GM18508 (cell line): ENCODE results near the gene CITED4.

Experiments
- ATAC-seq: cut with Tn5 transposase; IDR thresholded peaks from one replicate; pipeline ENCODE4 v1.9.1; 2021; ENCODE audit warnings: moderate number of reproducible peaks; ENCODE audit not compliant: insufficient read depth, unreplicated experiment

The CITED4 gene

DNA sequence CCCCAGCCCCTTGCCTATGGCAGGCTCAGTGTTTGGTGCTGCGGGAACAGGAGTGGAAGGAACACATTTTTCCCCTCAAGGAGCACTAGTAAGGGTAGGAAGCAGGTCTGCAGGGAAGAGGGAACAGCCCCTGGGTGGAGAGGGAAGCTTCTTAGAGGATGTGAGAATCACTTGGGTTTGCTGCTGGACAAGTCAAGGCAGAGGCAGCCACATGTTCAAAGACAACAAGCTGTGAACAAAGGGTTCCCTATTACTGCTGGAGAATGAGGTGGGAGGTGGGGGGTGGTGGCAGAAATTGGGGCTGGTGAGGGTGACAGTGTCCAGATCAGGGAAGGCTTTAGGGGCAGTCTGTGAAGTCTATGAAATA, 24.8 kb upstream of the CITED4 start:
- no peak for ATAC-seq

GRCh38 chr1:40886318-40887011, 24.3 kb upstream of the CITED4 start:
- ATAC-seq, result no peak

DNA sequence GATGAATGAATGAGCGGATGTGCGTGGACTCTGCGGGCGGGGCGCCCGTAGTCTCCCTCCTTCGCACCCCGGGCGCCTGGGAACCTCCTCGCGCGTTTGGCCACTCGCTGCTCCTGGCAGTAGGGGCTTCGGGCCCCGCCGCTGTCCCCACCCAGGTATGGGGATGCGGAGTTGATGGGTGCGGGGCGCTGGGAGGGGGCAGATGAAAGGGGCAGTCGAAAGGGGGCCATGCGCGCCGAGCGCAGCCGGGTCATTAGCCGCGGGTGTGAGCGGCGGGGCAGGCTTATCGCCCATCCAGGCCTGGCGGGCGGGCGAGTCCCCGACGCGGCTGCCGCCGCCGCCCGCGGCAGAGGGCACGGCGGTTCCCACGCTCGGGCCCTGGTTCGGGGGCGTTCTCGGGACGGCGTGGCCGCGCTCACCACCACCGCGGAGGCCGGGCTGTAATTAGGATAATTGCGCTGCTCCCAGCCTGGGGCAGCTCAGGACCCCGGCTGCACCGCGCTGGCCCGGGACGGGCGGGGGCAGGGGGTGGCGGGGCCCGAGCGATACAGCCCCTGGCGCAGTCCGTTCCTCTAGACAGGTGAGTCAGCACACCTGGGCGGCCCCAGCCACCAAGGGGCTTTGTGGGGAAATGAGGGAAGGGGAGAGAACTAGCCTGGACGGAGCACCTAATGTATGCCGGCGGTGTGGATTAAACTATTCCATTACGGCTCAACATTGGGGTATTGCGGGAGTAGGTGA, 22.1 kb upstream of the CITED4 start:
- ATAC-seq, result no peak

DNA sequence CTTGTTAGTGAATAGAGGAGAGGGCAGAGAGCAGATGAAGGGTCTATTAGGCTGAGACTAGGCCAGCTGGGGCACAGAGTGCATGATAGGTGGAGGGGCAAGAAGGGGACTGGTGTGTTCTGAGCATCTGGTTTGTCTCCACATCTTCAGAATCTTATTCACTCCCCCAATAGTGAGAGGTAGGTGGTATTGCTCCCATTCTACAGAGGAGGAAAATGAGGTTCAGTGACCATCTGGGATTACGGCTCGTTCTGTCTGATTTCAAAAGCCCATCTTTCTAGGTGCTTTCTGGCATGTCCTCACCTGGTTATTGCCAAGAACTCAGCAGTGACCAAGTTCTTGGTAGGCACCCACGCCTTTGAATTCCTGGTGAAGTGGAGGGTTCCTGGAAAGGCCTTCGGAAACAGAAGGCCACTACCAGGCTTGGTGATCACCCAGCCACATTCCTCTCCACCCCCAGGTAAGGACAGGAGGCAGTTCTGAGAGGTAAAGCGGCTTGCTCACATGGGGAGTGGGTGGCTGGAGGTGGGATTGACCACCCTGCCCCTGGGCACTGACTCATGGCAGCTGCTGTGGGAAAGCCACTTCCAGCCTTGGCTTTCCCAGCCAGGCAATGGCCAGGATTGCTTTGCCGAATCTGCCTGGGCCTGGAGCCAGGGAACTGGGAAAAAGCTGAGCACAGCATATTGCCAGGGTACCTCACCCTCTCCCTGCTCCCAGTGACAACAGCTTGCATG, 18.8 kb upstream of the CITED4 start:
- no peak for ATAC-seq

- no peak for ATAC-seq
Measured at GRCh38 chr1:40879482-40880175, 17.5 kb upstream of the CITED4 start.

DNA sequence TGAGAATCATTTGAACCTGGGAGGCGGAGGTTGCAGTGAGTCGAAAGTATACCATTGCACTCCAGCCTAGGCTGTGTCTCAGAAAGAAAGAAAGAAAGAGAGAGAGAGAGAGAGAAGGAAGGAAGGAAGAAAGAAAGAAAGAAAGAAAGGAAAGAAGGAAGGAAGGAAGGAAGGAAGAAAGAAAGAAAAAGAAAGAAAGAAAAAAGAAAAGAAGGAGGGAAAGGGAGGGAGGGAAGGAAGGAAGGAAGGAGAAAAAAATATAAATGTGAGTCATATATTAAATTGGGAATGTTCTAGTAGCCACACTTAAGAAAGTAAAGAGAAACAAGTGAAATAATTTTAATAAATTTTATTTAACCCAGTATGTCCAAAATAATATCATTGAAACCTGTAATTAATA, 16.7 kb upstream of the CITED4 start:
- ATAC-seq, result no peak

- ATAC-seq, result no peak
Measured at GRCh38 chr1:40877698-40878097, 15.5 kb upstream of the CITED4 start.

- no peak for ATAC-seq
Measured at GRCh38 chr1:40876891-40877290, 14.7 kb upstream of the CITED4 start.

DNA sequence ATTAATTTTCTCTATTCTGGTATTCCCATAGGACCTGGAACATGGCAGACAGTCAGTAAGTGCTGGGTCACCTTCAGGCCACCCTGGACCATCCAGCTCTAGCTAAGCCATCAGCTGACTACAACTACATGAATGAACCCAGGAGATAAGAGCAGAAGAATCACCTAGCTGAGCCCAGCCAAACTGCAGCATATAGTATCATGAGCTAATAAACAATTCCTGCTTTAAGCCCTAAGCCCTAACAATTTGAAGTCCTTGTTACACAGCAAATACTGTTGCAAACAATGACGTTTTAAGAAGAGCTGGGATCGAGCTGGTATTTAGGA, 14.2 kb upstream of the CITED4 start:
- no peak for ATAC-seq

GRCh38 chr1:40873863-40874472, 11.8 kb upstream of the CITED4 start:
- ATAC-seq, result no peak

- ATAC-seq, result no peak
Measured at GRCh38 chr1:40872276-40872675, 10.1 kb upstream of the CITED4 start.

GRCh38 chr1:40870135-40870728, 8.1 kb upstream of the CITED4 start:
- ATAC-seq, result no peak

GRCh38 chr1:40868051-40868723, 6.0 kb upstream of the CITED4 start:
- no peak for ATAC-seq

- no peak for ATAC-seq
Measured at GRCh38 chr1:40861224-40862003, 749 bp downstream of the CITED4 start.

GRCh38 chr1:40860706-40861223, 1.4 kb downstream of the CITED4 start:
- ATAC-seq, result no peak

DNA sequence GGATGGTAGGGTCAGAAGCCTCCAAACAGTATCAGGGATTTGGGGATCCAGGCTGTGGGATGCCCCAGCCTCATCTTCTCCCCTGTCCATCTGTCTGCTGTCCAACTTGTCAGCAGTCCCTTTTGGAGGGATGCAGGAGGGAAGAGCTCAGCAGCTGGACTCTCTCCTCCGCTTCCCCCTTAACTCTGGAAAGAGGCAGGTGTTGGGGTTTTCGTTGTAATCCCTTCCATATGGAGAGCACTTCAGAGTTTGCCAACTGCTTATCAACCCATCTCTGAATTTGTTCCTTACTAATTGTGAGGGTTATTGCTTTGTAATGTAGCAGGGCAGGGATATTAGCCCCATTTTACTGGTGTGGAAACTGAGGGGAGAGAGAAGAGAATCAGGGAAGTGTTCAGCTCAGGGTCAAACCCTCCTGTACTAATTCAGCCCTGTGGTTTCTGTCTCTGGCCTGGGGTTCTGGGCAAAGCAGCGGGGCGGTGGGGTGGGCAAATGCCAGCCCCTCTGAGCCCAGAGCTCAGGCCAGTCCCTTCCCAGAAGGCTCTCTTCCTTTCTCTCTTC, 3.2 kb downstream of the CITED4 start:
- no peak for ATAC-seq

GRCh38 chr1:40857737-40858136, 4.4 kb downstream of the CITED4 start:
- no peak for ATAC-seq

DNA sequence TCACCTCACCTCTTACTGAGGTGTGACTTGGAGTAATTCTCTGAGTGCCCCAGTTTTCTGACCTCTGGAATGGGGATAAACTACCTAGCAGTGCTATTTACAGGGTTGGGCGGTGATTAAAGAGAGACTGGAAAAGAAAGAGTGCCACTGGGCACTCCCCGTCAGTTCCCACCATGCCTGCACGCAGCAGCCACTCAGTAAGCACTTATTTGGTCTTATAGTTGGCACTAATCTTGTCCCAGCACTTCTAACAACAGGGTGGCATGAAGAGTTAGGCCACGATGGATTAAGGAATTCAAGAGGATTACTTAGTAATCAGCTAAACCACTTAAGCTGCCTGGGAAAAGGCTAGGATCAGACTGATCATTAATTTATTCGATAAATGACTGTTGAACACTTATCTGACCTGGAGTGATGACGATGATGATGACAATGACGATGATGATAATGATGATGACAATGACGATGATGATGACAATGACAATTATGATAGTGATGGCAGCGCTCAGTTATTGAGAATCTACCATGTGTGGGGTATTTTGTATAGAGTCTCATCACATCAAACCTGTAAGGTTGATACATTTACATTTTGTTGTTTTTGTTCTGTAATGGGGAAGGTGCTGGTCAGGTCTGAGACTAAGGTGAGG, 5.4 kb downstream of the CITED4 start:
- no peak for ATAC-seq
